GM12873 (cell line): ENCODE measurements around the gene AFF4.

Source experiments
- TF ChIP-seq, protein P1 (sequence below): IDR thresholded peaks from 2 replicates; pipeline ENCODE4 v1.5.1; 2012; ENCODE audit warnings: low read depth, mild to moderate bottlenecking, moderate library complexity, low read length, control low read depth; ENCODE audit not compliant: insufficient read depth; ENCODE audit errors: missing control alignments

Gene AFF4

DNA sequence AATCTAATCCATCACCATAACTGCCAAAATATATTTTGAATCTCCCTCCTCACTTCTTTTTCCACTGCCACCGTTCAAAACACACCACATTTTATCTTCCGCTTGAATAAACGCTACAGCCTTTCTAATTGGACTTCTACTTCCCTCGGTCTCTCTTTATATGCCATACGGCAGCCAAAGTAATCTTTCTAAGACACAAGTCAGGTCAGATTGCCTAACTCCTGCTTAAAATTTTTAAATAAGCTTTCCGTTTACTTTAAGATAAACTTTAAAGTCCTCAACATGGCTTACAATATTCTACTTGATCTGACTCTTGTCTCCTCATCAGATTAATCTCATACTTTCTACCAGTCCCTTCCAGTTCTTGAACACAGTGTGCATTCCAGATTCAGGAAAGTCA lies 9.7 kb downstream of the AFF4 start:
- TF ChIP-seq, protein P1, sequence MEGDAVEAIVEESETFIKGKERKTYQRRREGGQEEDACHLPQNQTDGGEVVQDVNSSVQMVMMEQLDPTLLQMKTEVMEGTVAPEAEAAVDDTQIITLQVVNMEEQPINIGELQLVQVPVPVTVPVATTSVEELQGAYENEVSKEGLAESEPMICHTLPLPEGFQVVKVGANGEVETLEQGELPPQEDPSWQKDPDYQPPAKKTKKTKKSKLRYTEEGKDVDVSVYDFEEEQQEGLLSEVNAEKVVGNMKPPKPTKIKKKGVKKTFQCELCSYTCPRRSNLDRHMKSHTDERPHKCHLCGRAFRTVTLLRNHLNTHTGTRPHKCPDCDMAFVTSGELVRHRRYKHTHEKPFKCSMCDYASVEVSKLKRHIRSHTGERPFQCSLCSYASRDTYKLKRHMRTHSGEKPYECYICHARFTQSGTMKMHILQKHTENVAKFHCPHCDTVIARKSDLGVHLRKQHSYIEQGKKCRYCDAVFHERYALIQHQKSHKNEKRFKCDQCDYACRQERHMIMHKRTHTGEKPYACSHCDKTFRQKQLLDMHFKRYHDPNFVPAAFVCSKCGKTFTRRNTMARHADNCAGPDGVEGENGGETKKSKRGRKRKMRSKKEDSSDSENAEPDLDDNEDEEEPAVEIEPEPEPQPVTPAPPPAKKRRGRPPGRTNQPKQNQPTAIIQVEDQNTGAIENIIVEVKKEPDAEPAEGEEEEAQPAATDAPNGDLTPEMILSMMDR = no peak

DNA sequence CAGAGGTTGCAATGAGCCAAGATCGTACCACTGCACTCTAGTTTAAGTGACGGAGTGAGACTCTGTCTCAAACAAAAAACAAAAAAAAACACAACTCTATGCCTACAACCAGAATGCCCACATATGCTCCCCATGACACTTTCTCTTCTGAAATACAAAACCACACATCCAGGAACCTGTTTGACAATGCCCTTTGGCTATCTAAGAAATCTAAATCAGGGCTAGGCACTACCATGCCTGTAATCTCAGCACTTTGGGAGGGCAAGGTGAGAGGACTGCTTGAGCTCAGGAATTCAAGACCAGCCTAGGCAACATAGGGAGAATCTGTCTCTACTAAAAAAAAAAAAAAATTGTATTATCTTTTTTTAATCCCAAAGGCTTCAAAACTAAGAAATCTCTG lies 10.6 kb downstream of the AFF4 start:
- TF ChIP-seq, protein P1 = no peak

DNA sequence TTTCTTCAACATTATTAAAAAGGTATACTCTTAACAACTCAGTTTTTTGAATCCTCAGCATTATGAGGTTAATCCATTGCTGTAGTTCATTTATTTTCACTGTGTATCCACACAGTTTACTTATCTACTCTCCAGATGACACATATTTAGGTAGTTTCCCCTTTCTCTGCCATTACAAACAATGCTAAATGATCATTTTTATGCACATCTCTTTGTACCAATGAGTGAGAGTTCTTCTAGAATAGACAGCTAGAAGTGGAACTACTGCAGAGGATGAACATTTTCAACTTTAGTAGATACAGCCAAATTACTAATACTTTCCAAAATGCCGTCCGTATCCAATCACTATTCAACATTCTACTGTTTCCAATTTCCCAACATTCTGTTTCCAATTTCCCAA lies 11.5 kb downstream of the AFF4 start:
- TF ChIP-seq, protein P1 = no peak

DNA sequence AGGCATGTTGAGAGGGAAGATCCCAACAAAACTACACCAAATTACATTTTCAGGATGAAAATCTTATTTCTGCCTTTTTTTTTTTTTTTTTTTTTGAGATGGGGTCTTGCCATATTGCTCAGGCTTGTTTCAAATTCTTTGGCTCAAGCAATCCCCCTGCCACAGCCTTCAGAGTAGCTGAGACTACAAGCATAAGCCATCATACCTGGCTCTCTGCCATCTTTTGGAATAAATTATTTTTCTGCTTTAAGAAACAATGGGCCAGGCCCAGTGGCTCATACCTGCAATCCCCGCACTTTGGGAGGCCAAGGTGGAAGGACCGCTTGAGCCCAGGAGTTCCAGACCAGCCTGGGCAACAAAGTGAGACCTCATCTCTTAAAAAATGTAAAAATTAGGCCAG lies 14.3 kb downstream of the AFF4 start:
- TF ChIP-seq, protein P1 = no peak

DNA sequence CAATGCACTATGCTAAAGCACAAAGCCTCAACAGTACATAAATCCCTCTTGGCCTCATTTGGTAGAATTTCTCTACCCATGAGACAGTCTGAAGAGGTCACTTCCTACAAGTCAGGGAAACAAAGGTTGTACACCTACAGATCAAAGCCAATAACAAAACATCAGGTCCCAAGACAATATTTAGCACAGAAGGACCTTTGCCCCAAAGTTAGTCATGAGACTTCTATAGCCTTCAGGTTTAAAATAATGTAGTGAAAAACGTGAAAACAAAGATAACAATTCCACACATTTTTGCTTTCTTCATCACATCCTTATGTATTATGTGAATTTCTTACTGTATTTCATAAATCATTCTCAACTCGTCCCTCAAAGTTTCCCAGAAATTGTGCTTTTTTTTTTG lies 15.8 kb downstream of the AFF4 start:
- TF ChIP-seq, protein P1 = no peak

DNA sequence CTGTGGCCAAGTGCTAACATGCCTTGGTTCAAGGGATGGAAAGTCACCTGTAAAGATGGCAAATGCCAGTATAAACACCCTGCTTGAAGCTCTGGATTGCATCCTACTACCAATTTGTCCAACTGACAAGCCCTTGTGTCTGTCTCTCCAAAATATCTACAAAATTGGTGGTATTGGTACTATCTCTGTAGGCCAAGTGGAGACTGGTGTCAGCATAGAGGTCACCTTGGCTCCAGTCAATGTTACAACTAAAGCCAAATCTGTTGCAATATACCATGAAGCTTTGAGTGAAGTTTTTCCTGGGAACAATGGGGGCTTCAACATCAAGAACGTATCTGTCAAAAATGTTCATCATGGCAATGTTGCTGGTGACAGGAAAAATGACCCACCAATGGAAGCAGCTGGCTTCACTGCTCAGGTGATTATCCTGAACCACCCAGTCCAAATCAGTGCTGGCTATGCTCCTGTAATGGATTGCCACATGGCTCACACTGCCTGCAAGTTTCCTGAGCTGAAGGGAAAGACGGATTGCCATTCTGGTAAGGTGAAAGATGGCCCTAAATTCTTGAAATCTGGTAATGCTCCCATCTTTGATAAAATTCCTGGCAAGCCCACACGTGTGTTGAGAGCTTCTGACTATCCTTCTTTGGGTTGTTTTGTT lies 19.9 kb downstream of the AFF4 start:
- TF ChIP-seq, protein P1 = no peak

DNA sequence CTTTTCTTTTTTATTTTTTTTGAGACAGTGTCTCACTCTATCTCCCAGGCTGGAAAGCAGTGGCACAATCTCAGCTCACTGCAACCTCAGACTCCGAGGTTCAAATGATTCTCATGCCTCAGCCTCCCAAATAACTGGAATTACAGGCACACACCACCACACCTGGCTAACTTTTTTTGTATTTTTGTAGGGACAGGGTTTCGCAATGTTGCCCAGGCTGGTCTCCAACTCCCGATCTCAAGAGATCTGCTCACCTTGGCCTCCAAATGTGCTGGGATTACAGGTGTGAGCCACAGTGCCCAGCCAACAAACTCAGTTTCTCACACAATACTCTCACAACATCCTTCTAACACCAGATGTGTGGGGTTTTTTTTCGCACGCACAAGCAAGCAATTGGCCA lies 22.1 kb downstream of the AFF4 start:
- TF ChIP-seq, protein P1 = no peak
